Astrocyte of the cerebellum (primary cell): Measurements from ENCODE around the gene LIM2.

Experiments
- DNase-seq: peaks from one replicate; pipeline ENCODE4 v3.0.0-alpha.2; 2011; ENCODE audit warnings: low read depth
- H3K4me3 ChIP-seq: 2 replicates; pipeline ENCODE4 v1.5.1; 2011; ENCODE audit warnings: mild to moderate bottlenecking, low read depth, low read length, moderate library complexity
- CTCF ChIP-seq: IDR thresholded peaks from 2 replicates; pipeline ENCODE4 v1.5.1; 2012; ENCODE audit warnings: low read length, low read depth, moderate library complexity, mild to moderate bottlenecking; ENCODE audit errors: missing control alignments
- in situ Hi-C: cut with HindIII; loops from 2 replicates; pipeline ENCODE4 v1.10.0; 2017; ENCODE audit warnings: low sequenced_read_pairs

The LIM2 gene

GRCh38 chr19:51371186-51371690, 16.5 kb downstream of the LIM2 start:
- in situ Hi-C loops: no loop called here
- H3K4me3 ChIP-seq: no peak overlapping the region
- no peak for DNase-seq
- no peak for TF ChIP-seq CTCF

GRCh38 chr19:51370230-51370629, 17.5 kb downstream of the LIM2 start:
- in situ Hi-C loops: no loop called here
- no peak for DNase-seq
- TF ChIP-seq CTCF: no peak
- H3K4me3 ChIP-seq: no peak overlapping the region

- H3K4me3 ChIP-seq: peak within 1 kb of the TSS; percentile 63
- TF ChIP-seq CTCF: no peak
- no peak for DNase-seq
- in situ Hi-C loops: no loop called here
Observed at GRCh38 chr19:51368366-51369282, 19.1 kb downstream of the LIM2 start, which contains the start of gene CLDND2. TSS of gene CLDND2 (minus strand) at chr19:51369003. CDS start at chr19:51368577, 426 bp downstream.

GRCh38 chr19:51367565-51368365, 20.0 kb downstream of the LIM2 start:
- in situ Hi-C loops: no loop called here
- no peak for TF ChIP-seq CTCF
- peak overlapping the region; percentile 63 for H3K4me3 ChIP-seq
- peak; percentile 95 for DNase-seq

- peak overlapping the region; percentile 63 for H3K4me3 ChIP-seq
- in situ Hi-C loops: no loop called here
- no peak for DNase-seq
- no peak for TF ChIP-seq CTCF
Observed at GRCh38 chr19:51367255-51367564, 20.6 kb downstream of the LIM2 start.

GRCh38 chr19:51366389-51367254, 21.2 kb downstream of the LIM2 start:
- in situ Hi-C loops: no loop called here
- peak; percentile 92 for DNase-seq
- H3K4me3 ChIP-seq: peak overlapping the region; percentile 63
- TF ChIP-seq CTCF: no peak
